Natural killer cell (primary cell): ENCODE measurements around the gene COL6A5. TPM values are rescaled to one million over a fixed set of nuclear protein-coding genes. Genes with fewer than 3 reads are reported as not detected.

ENCODE experiments used
- ATAC-seq, 3 donors: fragments of 150-1000 bp in 2 of 3; fragments of 200-7000 bp in 1 of 3; cut with Tn5 transposase; 1 replicate in 1 of 3; 2 replicates in 2 of 3; pipeline ENCODE4 v1.10.0; 2021; ENCODE audit warnings: mild to moderate bottlenecking in 2 of 3, moderate library complexity in 2 of 3
- DNase-seq, 2 donors: peaks; one replicate each; pipeline versions ENCODE4 v3.0.0 to v3.0.0-alpha.2; 2013 to 2021; ENCODE audit warnings: mixed read lengths in 1 of 2
- H3K27ac ChIP-seq: one replicate; pipeline ENCODE4 v1.5.1; 2013; ENCODE audit warnings: mild to moderate bottlenecking, low read length
- H3K27me3 ChIP-seq: one replicate; pipeline ENCODE4 v1.6.1; 2013; ENCODE audit warnings: low read length; ENCODE audit not compliant: control insufficient read depth, insufficient read depth
- H3K36me3 ChIP-seq: one replicate; pipeline ENCODE4 v1.6.1; 2013; ENCODE audit warnings: low read length; ENCODE audit not compliant: control insufficient read depth, insufficient read depth
- H3K4me1 ChIP-seq: one replicate; pipeline ENCODE4 v1.6.1; 2013; ENCODE audit warnings: low read length; ENCODE audit not compliant: control insufficient read depth, insufficient read depth
- H3K4me3 ChIP-seq: one replicate; pipeline ENCODE4 v1.5.1; 2013; ENCODE audit warnings: low read length
- H3K9me3 ChIP-seq: one replicate; pipeline ENCODE4 v1.6.1; 2013; ENCODE audit warnings: low read length; ENCODE audit not compliant: control insufficient read depth, insufficient read depth
- H3K27ac Mint-ChIP-seq, 2 donors: one replicate each; pipeline ENCODE4 v1.8.0; 2022; ENCODE audit warnings: mild to moderate bottlenecking in 2 of 2, mixed read lengths in 2 of 2, moderate library complexity in 1 of 2
- H3K27me3 Mint-ChIP-seq, 2 donors: one replicate each; pipeline ENCODE4 v1.8.0; 2022; ENCODE audit warnings: low read depth in 2 of 2, mixed read lengths in 2 of 2
- H3K36me3 Mint-ChIP-seq: one replicate; pipeline ENCODE4 v1.8.0; 2022; ENCODE audit warnings: mixed read lengths
- H3K4me1 Mint-ChIP-seq, 2 donors: one replicate each; pipeline ENCODE4 v1.8.0; 2022; ENCODE audit warnings: mixed read lengths in 2 of 2
- H3K4me3 Mint-ChIP-seq: one replicate; pipeline ENCODE4 v1.8.0; 2022; ENCODE audit warnings: mild to moderate bottlenecking, moderate library complexity, mixed read lengths
- H3K9me3 Mint-ChIP-seq, 2 donors: one replicate each; pipeline ENCODE4 v1.8.0; 2022; ENCODE audit warnings: mixed read lengths in 2 of 2
- WGBS: methylation state at CpG from one replicate; pipeline ENCODE4 v1.1.7; 2013; ENCODE audit warnings: missing lambda C conversion rate; ENCODE audit not compliant: insufficient coverage; 5-methylcytosine and 5-hydroxymethylcytosine counted together
- intact Hi-C: fragments of 100-400 bp; cut with micrococcal nuclease; formaldehyde crosslinking; loops from one replicate; pipeline ENCODE4 v1.14.2; 2022
- total RNA-seq, 4 donors: library from RNA; stranded (reverse); fragments of 120-200 nt in 1 of 4; gene quantifications; one replicate each; pipeline versions ENCODE4 v1.2.3 to v1.2.4, GENCODE V29; 2013 to 2022
- TF ChIP-seq, protein P1 (sequence below): fragments of 200-600 bp; IDR thresholded peaks from one replicate; pipeline ENCODE4 v1.8.0; 2022; ENCODE audit warnings: antibody characterized with exemption

COL6A5 gene
- total RNA-seq, 3 donors from 2014 or later (not counting 1 experiment from before 2014, with no cell fraction given) = not detected

DNA sequence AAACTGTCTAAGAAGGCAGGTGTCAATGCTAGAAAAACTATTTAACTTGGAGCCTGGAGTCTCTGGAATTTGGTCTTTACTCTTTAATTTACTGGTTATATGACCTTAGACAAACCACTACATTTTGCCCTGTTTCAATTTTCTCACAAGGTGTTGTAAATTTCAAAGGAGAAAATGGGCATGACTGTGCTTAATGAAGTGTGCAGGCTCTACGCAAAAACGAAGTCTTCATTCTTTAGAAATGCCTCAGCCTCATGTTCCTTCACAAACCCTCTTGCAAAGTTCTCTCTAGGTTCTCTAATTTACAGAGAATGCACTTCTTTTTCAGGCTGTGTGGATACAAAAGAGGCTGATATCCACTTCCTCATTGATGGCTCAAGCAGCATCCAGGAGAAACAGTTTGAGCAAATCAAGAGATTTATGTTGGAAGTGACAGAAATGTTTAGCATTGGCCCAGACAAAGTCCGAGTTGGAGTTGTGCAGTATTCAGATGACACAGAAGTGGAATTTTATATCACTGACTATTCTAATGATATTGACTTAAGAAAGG is 39.1 kb downstream of the COL6A5 start:
- H3K27me3 ChIP-seq = no peaks in the 10 kb centered on the region
- no peaks in the 10 kb centered on the region for H3K4me1 Mint-ChIP-seq
- intact Hi-C loops = no loop called here
- ATAC-seq (no peak), DNase-seq (no peak)
- H3K27me3 Mint-ChIP-seq = peaks cover 0 to 2% of the 10 kb centered on the region in 2 donors
- H3K36me3 Mint-ChIP-seq = no peaks in the 10 kb centered on the region
- H3K27ac Mint-ChIP-seq = no peak overlapping the region
- H3K9me3 Mint-ChIP-seq = peaks cover 0 to 3% of the 10 kb centered on the region in 2 donors
- WGBS = 80% methylated on average over 3 of the region's 3 CpGs
- H3K4me1 ChIP-seq = no peaks in the 10 kb centered on the region
- H3K9me3 ChIP-seq = no peaks in the 10 kb centered on the region
- TF ChIP-seq, protein P1, sequence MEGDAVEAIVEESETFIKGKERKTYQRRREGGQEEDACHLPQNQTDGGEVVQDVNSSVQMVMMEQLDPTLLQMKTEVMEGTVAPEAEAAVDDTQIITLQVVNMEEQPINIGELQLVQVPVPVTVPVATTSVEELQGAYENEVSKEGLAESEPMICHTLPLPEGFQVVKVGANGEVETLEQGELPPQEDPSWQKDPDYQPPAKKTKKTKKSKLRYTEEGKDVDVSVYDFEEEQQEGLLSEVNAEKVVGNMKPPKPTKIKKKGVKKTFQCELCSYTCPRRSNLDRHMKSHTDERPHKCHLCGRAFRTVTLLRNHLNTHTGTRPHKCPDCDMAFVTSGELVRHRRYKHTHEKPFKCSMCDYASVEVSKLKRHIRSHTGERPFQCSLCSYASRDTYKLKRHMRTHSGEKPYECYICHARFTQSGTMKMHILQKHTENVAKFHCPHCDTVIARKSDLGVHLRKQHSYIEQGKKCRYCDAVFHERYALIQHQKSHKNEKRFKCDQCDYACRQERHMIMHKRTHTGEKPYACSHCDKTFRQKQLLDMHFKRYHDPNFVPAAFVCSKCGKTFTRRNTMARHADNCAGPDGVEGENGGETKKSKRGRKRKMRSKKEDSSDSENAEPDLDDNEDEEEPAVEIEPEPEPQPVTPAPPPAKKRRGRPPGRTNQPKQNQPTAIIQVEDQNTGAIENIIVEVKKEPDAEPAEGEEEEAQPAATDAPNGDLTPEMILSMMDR = no peak
- H3K36me3 ChIP-seq = no peaks in the 10 kb centered on the region
- no peak overlapping the region for H3K4me3 Mint-ChIP-seq
- no peak overlapping the region for H3K27ac ChIP-seq
- no peak overlapping the region for H3K4me3 ChIP-seq

- TF ChIP-seq, protein P1 = no peak
- intact Hi-C loops = no loop called here
These were observed 41.3 kb downstream of the COL6A5 start for GRCh38 chr3:130386604-130387263.

DNA sequence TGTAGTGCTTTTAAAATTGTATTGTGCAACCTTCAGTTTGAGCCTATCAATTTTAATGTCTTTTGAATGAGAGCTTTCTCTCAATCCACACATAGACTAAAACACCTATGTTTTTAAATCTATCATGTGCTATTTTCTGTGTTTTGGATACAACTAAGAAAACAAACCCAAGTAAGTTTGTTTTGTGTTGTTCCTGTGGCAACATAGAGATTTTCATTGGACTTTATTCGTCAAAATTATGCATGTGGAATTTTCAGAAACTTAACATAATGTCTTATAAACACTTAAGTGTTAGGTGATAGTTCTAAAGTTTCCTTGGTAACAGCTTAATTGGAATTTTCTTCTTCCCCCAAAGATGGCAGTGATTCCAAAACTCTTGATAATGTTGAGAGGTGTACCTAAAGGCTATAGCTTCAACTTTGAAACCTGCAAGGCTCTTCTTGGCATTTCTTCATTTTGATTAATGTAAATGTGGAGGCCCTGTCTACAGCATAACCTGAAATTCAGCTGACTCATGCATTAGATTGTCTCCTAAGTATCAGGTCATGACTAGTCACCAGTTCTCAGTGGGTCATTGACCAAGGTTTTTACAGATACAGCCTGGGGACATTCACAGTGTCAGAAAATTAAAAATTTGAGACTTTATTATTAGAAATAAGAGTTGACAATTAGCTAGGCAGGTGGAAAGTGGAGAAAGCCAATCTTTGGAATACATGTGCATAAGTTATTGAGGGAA is 44.4 kb downstream of the COL6A5 start:
- ATAC-seq (no peak), DNase-seq (no peak)
- Histone ChIP-seq H3K27me3 (no peaks in the 10 kb centered on the region), H3K4me1 (no peaks in the 10 kb centered on the region), H3K4me3 (no peak overlapping the region), H3K9me3 (no peaks in the 10 kb centered on the region), H3K27ac (no peak overlapping the region), H3K36me3 (no peaks in the 10 kb centered on the region)
- H3K4me1 Mint-ChIP-seq = no peaks in the 10 kb centered on the region
- peaks cover 0 to 7% of the 10 kb centered on the region in 2 donors for H3K27me3 Mint-ChIP-seq
- WGBS = no CpG with 5 or more reads among the region's 1 CpG
- H3K27ac Mint-ChIP-seq = no peak overlapping the region
- intact Hi-C loops = no loop called here
- no peaks in the 10 kb centered on the region for H3K36me3 Mint-ChIP-seq
- TF ChIP-seq, protein P1 = no peak
- peaks cover 0 to 4% of the 10 kb centered on the region in 2 donors for H3K9me3 Mint-ChIP-seq
- no peak overlapping the region for H3K4me3 Mint-ChIP-seq

More at GRCh38 chr3:130386604-130387263, 41.3 kb downstream of the COL6A5 start:
- DNase-seq (no peak), ATAC-seq (peak in 1 of 3 donors; percentile 24)
- no peaks in the 10 kb centered on the region for H3K4me1 ChIP-seq
- H3K36me3 ChIP-seq = no peaks in the 10 kb centered on the region
- H3K9me3 Mint-ChIP-seq = peaks cover 0 to 3% of the 10 kb centered on the region in 2 donors
- H3K4me3 ChIP-seq = no peak overlapping the region
- H3K27me3 ChIP-seq = no peaks in the 10 kb centered on the region
- 45% methylated on average over 2 of the region's 2 CpGs for WGBS
- H3K27ac Mint-ChIP-seq = no peak overlapping the region
- no peak overlapping the region for H3K4me3 Mint-ChIP-seq
- H3K36me3 Mint-ChIP-seq = no peaks in the 10 kb centered on the region
- peaks cover 2 to 7% of the 10 kb centered on the region in 2 donors for H3K27me3 Mint-ChIP-seq
- H3K27ac ChIP-seq = no peak overlapping the region
- no peaks in the 10 kb centered on the region for H3K9me3 ChIP-seq
- H3K4me1 Mint-ChIP-seq = no peaks in the 10 kb centered on the region
